PFSK-1 (cell line): ENCODE measurements around the gene RBP2.

Experiments used
- FOXP2 ChIP-seq: optimal IDR thresholded peaks from 2 replicates; pipeline ENCODE3; 2011; ENCODE audit warnings: borderline replicate concordance, control low read depth, inconsistent platforms; ENCODE audit not compliant: insufficient read depth; ENCODE audit errors: extremely low read length, extremely low read depth
- POLR2AphosphoS5 ChIP-seq: IDR thresholded peaks from 2 replicates; pipeline ENCODE4 v1.6.1; 2012; ENCODE audit warnings: low read depth, mild to moderate bottlenecking, control low read depth, low read length, moderate library complexity
- SIN3A ChIP-seq: IDR thresholded peaks from 2 replicates; pipeline ENCODE4 v1.6.1; 2012; ENCODE audit warnings: mild to moderate bottlenecking, low read length, moderate library complexity, borderline replicate concordance; ENCODE audit not compliant: insufficient read depth
- TAF1 ChIP-seq: IDR thresholded peaks from 2 replicates; pipeline ENCODE4 v1.6.1; 2012; ENCODE audit warnings: low read length, control low read depth, borderline replicate concordance; ENCODE audit not compliant: insufficient read depth
- TF ChIP-seq, protein P1 (sequence below), 2 experiments: IDR thresholded peaks; 2 replicates each; pipeline versions ENCODE4 v1.6.1 to v1.8.0; 2011 to 2012; ENCODE audit warnings: low read depth in 2 of 2, low read length in 2 of 2, control low read depth in 1 of 2, inconsistent platforms in 1 of 2, mild to moderate bottlenecking in 1 of 2, moderate library complexity in 1 of 2; ENCODE audit not compliant: insufficient read depth in 1 of 2

RBP2 gene

DNA sequence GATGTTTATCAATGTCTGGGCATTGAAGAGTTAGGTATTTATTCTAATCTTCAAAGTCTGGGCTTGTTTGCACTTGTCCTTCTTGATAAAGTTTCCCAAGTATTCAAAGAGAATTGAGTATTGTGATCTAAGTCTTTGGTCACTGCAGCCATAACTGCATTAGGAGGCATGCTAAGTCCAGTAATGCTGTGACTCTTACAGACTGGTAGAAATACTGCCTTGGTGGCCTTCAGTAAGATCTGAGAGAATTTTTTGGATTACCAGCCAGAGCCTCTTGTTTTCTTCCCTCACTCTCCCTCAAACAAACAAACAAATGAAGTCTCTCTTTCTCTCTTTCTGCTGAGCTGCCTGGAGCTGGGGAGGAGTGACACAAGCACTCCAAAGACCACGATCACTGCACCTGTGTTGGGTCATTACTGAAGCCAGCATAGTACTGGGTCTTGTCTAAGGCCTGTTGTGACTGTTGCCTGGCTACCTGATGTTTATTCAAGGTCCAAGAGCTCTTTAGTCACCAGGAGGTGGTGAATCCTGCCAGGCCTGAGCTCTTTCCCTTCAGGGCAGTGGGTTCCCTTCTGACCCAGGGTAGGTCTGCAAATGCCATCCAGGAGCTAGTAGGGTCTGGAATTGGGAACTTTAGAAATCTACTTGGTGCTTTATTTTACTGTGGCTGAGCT, 14.8 kb upstream of the RBP2 start:
- no peak for TF ChIP-seq SIN3A
- TF ChIP-seq, protein P1, sequence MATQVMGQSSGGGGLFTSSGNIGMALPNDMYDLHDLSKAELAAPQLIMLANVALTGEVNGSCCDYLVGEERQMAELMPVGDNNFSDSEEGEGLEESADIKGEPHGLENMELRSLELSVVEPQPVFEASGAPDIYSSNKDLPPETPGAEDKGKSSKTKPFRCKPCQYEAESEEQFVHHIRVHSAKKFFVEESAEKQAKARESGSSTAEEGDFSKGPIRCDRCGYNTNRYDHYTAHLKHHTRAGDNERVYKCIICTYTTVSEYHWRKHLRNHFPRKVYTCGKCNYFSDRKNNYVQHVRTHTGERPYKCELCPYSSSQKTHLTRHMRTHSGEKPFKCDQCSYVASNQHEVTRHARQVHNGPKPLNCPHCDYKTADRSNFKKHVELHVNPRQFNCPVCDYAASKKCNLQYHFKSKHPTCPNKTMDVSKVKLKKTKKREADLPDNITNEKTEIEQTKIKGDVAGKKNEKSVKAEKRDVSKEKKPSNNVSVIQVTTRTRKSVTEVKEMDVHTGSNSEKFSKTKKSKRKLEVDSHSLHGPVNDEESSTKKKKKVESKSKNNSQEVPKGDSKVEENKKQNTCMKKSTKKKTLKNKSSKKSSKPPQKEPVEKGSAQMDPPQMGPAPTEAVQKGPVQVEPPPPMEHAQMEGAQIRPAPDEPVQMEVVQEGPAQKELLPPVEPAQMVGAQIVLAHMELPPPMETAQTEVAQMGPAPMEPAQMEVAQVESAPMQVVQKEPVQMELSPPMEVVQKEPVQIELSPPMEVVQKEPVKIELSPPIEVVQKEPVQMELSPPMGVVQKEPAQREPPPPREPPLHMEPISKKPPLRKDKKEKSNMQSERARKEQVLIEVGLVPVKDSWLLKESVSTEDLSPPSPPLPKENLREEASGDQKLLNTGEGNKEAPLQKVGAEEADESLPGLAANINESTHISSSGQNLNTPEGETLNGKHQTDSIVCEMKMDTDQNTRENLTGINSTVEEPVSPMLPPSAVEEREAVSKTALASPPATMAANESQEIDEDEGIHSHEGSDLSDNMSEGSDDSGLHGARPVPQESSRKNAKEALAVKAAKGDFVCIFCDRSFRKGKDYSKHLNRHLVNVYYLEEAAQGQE (IDR thresholded peaks at IDR 0.05; ENCODE audit: insufficient read depth in 1 of 2, low read depth in 2 of 2, low read length in 2 of 2), result no peak
- no peak for TF ChIP-seq TAF1
- TF ChIP-seq FOXP2, result no peak
- no peak for TF ChIP-seq POLR2AphosphoS5

DNA sequence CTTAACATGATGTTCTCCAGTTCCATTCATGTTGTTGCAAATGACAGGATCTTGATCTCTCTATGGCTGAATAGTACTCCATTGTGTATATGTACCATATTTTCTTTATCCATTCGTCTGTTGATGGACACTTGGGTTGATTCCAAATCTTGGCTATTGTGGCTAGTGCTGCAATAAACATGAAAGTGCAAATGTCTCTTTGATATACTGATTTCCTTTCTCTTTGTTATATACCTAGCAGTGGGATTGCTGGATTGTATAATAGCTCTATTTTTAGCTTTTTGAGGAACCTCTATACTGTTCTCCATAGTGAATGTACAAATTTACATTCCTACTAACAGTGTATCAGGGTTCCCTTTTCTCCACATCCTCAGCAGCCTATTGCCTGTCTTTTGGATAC, 5.9 kb upstream of the RBP2 start:
- TF ChIP-seq SIN3A (no peak), TAF1 (no peak), FOXP2 (no peak)
- TF ChIP-seq, protein P1 (IDR thresholded peaks at IDR 0.05; ENCODE audit: insufficient read depth in 1 of 2, low read depth in 2 of 2, low read length in 2 of 2), result no peak

DNA sequence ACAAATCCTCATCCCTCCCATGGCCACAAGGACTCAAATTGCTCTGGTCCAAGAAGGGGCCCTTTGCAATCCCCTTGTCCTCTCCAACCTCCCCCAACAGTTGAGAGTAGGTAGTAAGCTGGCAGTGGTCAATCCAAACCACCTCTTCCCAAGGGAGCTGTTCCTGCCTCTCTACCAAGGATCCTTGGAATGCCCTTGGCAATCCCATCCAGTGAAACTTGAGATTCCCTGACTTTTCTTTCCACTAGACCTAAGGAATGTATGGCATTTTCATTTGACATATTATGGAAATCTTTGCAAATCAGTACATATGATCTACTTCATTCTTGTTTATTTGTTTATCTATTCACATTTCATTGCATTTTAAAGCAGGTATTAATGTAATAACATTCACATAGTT, 4.8 kb upstream of the RBP2 start:
- TF ChIP-seq TAF1 (no peak), POLR2AphosphoS5 (no peak), FOXP2 (no peak), SIN3A (no peak)
- TF ChIP-seq, protein P1 (IDR thresholded peaks at IDR 0.05; ENCODE audit: insufficient read depth in 1 of 2, low read depth in 2 of 2, low read length in 2 of 2), result no peak

DNA sequence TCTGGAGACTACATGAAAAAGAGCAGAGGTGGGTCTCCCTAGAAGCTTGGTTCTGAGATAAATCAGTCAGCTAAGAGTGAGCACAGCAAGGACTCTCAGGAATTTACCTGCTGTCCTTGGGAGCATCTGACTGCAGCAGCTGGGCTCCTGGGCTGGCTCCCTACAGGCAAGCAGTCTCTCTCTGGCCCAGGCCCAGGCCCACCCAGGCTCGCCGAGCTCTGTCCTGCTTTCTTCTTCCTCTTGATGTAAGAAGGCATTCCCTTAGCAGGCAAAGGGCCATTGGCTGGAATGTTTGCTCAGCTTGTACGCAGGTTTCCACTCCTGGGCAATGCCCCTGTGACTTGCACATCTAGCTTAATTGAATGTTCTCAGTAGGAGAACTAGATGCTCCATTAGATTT, 4.3 kb upstream of the RBP2 start:
- no peak for TF ChIP-seq TAF1
- TF ChIP-seq SIN3A, result no peak

DNA sequence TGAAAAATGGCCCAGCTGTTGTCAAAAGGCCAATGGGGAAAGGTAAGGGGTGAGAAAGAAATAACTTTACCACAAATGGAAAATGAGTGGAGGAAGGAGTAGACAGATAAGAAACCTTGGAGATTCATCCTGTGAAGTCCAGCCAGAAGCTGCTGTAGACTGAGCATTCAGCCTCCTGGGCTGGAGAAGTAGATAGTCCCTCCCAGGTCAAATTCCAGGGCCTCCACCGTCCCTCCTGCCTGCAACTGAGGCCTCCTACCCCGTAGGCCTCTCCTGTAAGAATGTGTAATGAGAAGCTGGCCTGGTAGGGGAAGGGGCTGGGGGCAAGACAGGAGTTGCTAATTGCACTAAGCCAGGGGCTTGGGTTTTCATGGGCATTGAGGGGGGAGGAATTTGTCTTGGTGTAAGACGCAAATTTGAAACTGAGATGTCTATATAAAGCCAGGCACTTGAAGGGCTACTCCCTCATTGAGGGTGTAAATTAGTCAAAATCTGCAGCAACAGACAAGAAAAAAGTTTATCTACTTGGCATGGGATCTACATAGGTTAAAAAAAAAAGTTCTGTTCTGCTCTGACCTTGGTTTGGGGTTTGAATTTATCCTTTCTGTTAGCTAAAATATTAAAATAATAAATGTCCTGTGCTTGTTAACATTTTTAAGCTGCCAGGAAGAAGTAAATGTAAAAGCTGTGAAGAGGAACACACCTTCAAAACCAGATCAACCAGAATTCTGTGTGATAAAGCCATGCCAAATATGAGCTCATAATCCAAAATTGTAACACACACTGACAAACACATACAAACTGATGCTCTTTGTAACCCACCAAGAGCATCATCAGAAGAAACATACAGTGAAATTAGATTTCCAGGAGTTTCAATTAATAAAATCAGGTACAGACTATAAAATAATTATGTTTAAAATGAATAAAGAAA, 1.7 kb upstream of the RBP2 start:
- TF ChIP-seq TAF1, result no peak
- no peak for TF ChIP-seq FOXP2
- no peak for TF ChIP-seq SIN3A
- TF ChIP-seq, protein P1 (IDR thresholded peaks at IDR 0.05; ENCODE audit: insufficient read depth in 1 of 2, low read depth in 2 of 2, low read length in 2 of 2), result no peak
- TF ChIP-seq POLR2AphosphoS5, result no peak
